SK-N-SH (cell line): ENCODE results near the gene RARRES1. TPM values are rescaled to one million over a fixed set of nuclear protein-coding genes. Genes with fewer than 3 reads are reported as not detected.
A peak's percentile ranks its signal among the peaks of the same experiment; 100 is the strongest.

Experiments
- CTCF ChIA-PET: fragments of 300-600, 350-600 bp; formaldehyde crosslinking; extraction: SDS; loops from one replicate; lab custom pipeline; 2021; lab: Yijun Ruan, JAX
- POLR2A ChIA-PET: fragments of 350-600 bp; sonication (Branson Sonifier 250); formaldehyde crosslinking; extraction: SDS; loops from one replicate; lab custom pipeline; 2020; ENCODE audit warnings: antibody characterized with exemption, inconsistent platforms; lab: Yijun Ruan, JAX
- DNase-seq: peaks from one replicate; pipeline ENCODE4 v3.0.0; 2012
- H2AFZ ChIP-seq: fragments of 200-600 bp; sonication (generic); 2 replicates; pipeline ENCODE4 v1.8.1; 2016; ENCODE audit warnings: antibody characterized with exemption, mild to moderate bottlenecking, low read depth
- H3F3A ChIP-seq: fragments of 200-600 bp; sonication (generic); replicated peaks from 2 replicates; pipeline ENCODE3; 2016; ENCODE audit warnings: antibody characterized with exemption, mild to moderate bottlenecking; ENCODE audit not compliant: insufficient read depth
- H3K27ac ChIP-seq, 2 experiments: fragments of 200-500 bp in 1 of 2; fragments of 200-600 bp in 1 of 2; sonication (Bioruptor generic) in 1 of 2; sonication (generic), shearing (Covaris generic) in 1 of 2; 2 replicates each; pipeline versions ENCODE4 v1.5.1 to v1.6.1; 2014 to 2016; ENCODE audit warnings: low read depth in 2 of 2, inconsistent platforms in 1 of 2, low read length in 1 of 2, mild to moderate bottlenecking in 1 of 2, mixed read lengths in 1 of 2
- H3K27me3 ChIP-seq: fragments of 200-600 bp; sonication (generic), shearing (Covaris generic); 2 replicates; pipeline ENCODE4 v1.6.1; 2016; ENCODE audit warnings: mixed run types; ENCODE audit not compliant: insufficient read depth
- H3K36me3 ChIP-seq, 2 experiments: fragments of 200-500 bp in 1 of 2; fragments of 200-600 bp in 1 of 2; sonication (Bioruptor generic) in 1 of 2; sonication (generic) in 1 of 2; replicated peaks in 1 of 2; 2 replicates each; pipeline versions ENCODE3 to v1.5.1; 2014 to 2016; ENCODE audit warnings: low read length in 1 of 2, mild to moderate bottlenecking in 1 of 2; ENCODE audit not compliant: insufficient read depth in 2 of 2, control insufficient read depth in 1 of 2
- H3K4me1 ChIP-seq, 2 experiments: fragments of 200-500 bp in 1 of 2; fragments of 200-600 bp in 1 of 2; sonication (Bioruptor generic) in 1 of 2; sonication (generic), shearing (Covaris generic) in 1 of 2; 2 replicates each; pipeline versions ENCODE4 v1.5.1 to v1.6.1; 2014 to 2016; ENCODE audit warnings: low read depth in 1 of 2, low read length in 1 of 2, mixed run types in 1 of 2; ENCODE audit not compliant: insufficient read depth in 2 of 2, control insufficient read depth in 1 of 2
- H3K4me2 ChIP-seq: fragments of 200-600 bp; sonication (generic), shearing (Covaris generic); 2 replicates; pipeline ENCODE4 v1.6.1; 2017; ENCODE audit warnings: mixed run types
- H3K4me3 ChIP-seq, 2 experiments: fragments of 200-500 bp in 1 of 2; fragments of 200-600 bp in 1 of 2; sonication (Bioruptor generic) in 1 of 2; sonication (generic), shearing (Covaris generic) in 1 of 2; 2 replicates each; pipeline versions ENCODE4 v1.5.1 to v1.8.1; 2014 to 2016; ENCODE audit warnings: low read depth in 2 of 2, inconsistent platforms in 1 of 2, low read length in 1 of 2, mild to moderate bottlenecking in 1 of 2, mixed read lengths in 1 of 2, moderate library complexity in 1 of 2
- H3K79me2 ChIP-seq: fragments of 200-600 bp; sonication (generic); 2 replicates; pipeline ENCODE4 v1.8.1; 2017; ENCODE audit warnings: mild to moderate bottlenecking; ENCODE audit not compliant: insufficient read depth
- H3K9ac ChIP-seq: fragments of 200-600 bp; sonication (generic); 2 replicates; pipeline ENCODE4 v1.6.1; 2017; ENCODE audit warnings: mixed run types
- H3K9me2 ChIP-seq: fragments of 200-600 bp; sonication (generic); 2 replicates; pipeline ENCODE4 v1.6.1; 2017; ENCODE audit warnings: mixed run types
- H3K9me3 ChIP-seq: fragments of 200-600 bp; sonication (generic); 2 replicates; pipeline ENCODE4 v1.6.1; 2017; ENCODE audit warnings: mixed run types, mild to moderate bottlenecking, moderate library complexity
- H4K20me1 ChIP-seq: fragments of 200-600 bp; sonication (generic); 2 replicates; pipeline ENCODE4 v1.6.1; 2017; ENCODE audit warnings: mild to moderate bottlenecking, mixed run types; ENCODE audit not compliant: insufficient read depth
- ELF1 ChIP-seq: IDR thresholded peaks from 2 replicates; pipeline ENCODE4 v1.4.0; 2012
- EP300 ChIP-seq, 2 experiments: IDR thresholded peaks; 2 replicates each; pipeline versions ENCODE4 v1.4.0 to v1.6.1; 2012; ENCODE audit warnings: borderline replicate concordance in 1 of 2, low read depth in 1 of 2, low read length in 1 of 2
- FOXJ3 ChIP-seq: sonication (generic); formaldehyde crosslinking; IDR thresholded peaks from 2 replicates; pipeline ENCODE4 v1.5.1; 2020; ENCODE audit warnings: mild to moderate bottlenecking, missing genetic modification reagents
- FOXM1 ChIP-seq: IDR thresholded peaks from 2 replicates; pipeline ENCODE4 v1.4.0; 2012; ENCODE audit warnings: low read depth, mild to moderate bottlenecking
- GATA2 ChIP-seq: sonication (generic); formaldehyde crosslinking; IDR thresholded peaks from 2 replicates; pipeline ENCODE4 v1.5.0; 2020; ENCODE audit warnings: mild to moderate bottlenecking, missing genetic modification reagents
- MAX ChIP-seq: IDR thresholded peaks from 2 replicates; pipeline ENCODE4 v1.4.0; 2012; ENCODE audit warnings: low read depth
- RAD21 ChIP-seq: IDR thresholded peaks from 2 replicates; pipeline ENCODE4 v1.6.1; 2012; ENCODE audit warnings: mild to moderate bottlenecking, low read length
- RCOR1 ChIP-seq: fragments of 150-350 bp; IDR thresholded peaks from 2 replicates; pipeline ENCODE4 v1.6.1; 2017; ENCODE audit warnings: antibody characterized with exemption, low read length
- RXRA ChIP-seq: IDR thresholded peaks from 2 replicates; pipeline ENCODE4 v1.4.0; 2012; ENCODE audit warnings: low read depth, mild to moderate bottlenecking, borderline replicate concordance
- SIN3A ChIP-seq: IDR thresholded peaks from 2 replicates; pipeline ENCODE4 v1.6.1; 2012; ENCODE audit warnings: low read depth, mild to moderate bottlenecking, low read length, moderate library complexity, borderline replicate concordance
- SMC3 ChIP-seq: IDR thresholded peaks from 2 replicates; pipeline ENCODE4 v1.6.1; 2012; ENCODE audit warnings: low read depth, low read length, improper control_type of control experiment
- TAF1 ChIP-seq: IDR thresholded peaks from 2 replicates; pipeline ENCODE4 v1.6.1; 2012; ENCODE audit warnings: low read depth, mild to moderate bottlenecking, low read length, moderate library complexity, borderline replicate concordance
- TCF12 ChIP-seq: IDR thresholded peaks from 2 replicates; pipeline ENCODE4 v1.4.0; 2012
- USF2 ChIP-seq: fragments of 150-350 bp; IDR thresholded peaks from 2 replicates; pipeline ENCODE4 v1.6.1; 2017; ENCODE audit warnings: antibody characterized with exemption, low read length, low read depth, borderline replicate concordance
- YY1 ChIP-seq: IDR thresholded peaks from 2 replicates; pipeline ENCODE4 v1.4.0; 2012; ENCODE audit warnings: low read depth, mild to moderate bottlenecking
- WGBS: methylation state at CpG from one replicate; pipeline ENCODE4 v1.1.6; 2017; ENCODE audit warnings: low lambda C conversion rate; 5-methylcytosine and 5-hydroxymethylcytosine counted together
- polyA plus RNA-seq, 3 experiments: library from polyadenylated mRNA; depleted of rRNA; stranded (reverse); fragments of >200 nt; gene quantifications; 2 replicates each; pipeline ENCODE4 v1.2.3, GENCODE V29; 2012
- TF ChIP-seq, protein P1 (sequence below): IDR thresholded peaks from 2 replicates; pipeline ENCODE4 v1.6.1; 2012; ENCODE audit warnings: mild to moderate bottlenecking, low read depth, low read length, moderate library complexity

The RARRES1 gene
- polyA plus RNA-seq, 1 of the 3 experiments (the other 2 are of a cell fraction) = 0.15 TPM

GRCh38 chr3:158731486-158731885, 771 bp downstream of the RARRES1 start:
- DNase-seq = no peak
- 94% methylated on average over 10 of the region's 14 CpGs for WGBS
- Histone ChIP-seq H3K4me2 (peak overlapping the region; percentile 28; the same call in 1 of the 2 replicates), H3K27me3 (no peaks in the 10 kb centered on the region), H3K79me2 (no peaks in the 10 kb centered on the region), H3K4me1 (peaks cover 0 to 6% of the 10 kb centered on the region in 2 experiments; a peak in 1 of 4 replicates), H3K9ac (no peak overlapping the region), H3K9me2 (no peaks in the 10 kb centered on the region), H3K27ac (no peak overlapping the region), H3K9me3 (no peaks in the 10 kb centered on the region), H4K20me1 (no peaks in the 10 kb centered on the region), H3F3A (peaks cover 2% of the 10 kb centered on the region), H3K4me3 (peak overlapping the region in 1 of 2 experiments; percentile 46; a peak in 2 of 4 replicates), H2AFZ (no peak overlapping the region), H3K36me3 (no peaks in the 10 kb centered on the region)
- no peak for TF ChIP-seq FOXM1
- no peak for TF ChIP-seq RXRA
- no peak for TF ChIP-seq RCOR1
- TF ChIP-seq SIN3A = no peak
- TF ChIP-seq FOXJ3 (CRISPR knock-in tag) = no peak
- no peak for TF ChIP-seq YY1
- TF ChIP-seq USF2 = no peak
- TF ChIP-seq ELF1 = no peak
- TF ChIP-seq RAD21 = no peak
- TF ChIP-seq SMC3 = no peak
- no peak for TF ChIP-seq EP300 (IDR thresholded peaks at IDR 0.05; ENCODE audit: borderline replicate concordance in 1 of 2, low read depth in 1 of 2, low read length in 1 of 2)
- TF ChIP-seq TAF1 = no peak
- TF ChIP-seq, protein P1, sequence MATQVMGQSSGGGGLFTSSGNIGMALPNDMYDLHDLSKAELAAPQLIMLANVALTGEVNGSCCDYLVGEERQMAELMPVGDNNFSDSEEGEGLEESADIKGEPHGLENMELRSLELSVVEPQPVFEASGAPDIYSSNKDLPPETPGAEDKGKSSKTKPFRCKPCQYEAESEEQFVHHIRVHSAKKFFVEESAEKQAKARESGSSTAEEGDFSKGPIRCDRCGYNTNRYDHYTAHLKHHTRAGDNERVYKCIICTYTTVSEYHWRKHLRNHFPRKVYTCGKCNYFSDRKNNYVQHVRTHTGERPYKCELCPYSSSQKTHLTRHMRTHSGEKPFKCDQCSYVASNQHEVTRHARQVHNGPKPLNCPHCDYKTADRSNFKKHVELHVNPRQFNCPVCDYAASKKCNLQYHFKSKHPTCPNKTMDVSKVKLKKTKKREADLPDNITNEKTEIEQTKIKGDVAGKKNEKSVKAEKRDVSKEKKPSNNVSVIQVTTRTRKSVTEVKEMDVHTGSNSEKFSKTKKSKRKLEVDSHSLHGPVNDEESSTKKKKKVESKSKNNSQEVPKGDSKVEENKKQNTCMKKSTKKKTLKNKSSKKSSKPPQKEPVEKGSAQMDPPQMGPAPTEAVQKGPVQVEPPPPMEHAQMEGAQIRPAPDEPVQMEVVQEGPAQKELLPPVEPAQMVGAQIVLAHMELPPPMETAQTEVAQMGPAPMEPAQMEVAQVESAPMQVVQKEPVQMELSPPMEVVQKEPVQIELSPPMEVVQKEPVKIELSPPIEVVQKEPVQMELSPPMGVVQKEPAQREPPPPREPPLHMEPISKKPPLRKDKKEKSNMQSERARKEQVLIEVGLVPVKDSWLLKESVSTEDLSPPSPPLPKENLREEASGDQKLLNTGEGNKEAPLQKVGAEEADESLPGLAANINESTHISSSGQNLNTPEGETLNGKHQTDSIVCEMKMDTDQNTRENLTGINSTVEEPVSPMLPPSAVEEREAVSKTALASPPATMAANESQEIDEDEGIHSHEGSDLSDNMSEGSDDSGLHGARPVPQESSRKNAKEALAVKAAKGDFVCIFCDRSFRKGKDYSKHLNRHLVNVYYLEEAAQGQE = no peak
- no peak for TF ChIP-seq GATA2 (CRISPR knock-in tag)
- no peak for TF ChIP-seq TCF12
- TF ChIP-seq MAX = no peak
- ChIA-PET CTCF (interaction anchor here (0.9 to 7.3 kb wide), 4 partner anchors 24 to 69 kb away, joined by 3 to 146 read pairs (median 4); no protein-coding TSS in a partner anchor), POLR2A (interaction anchor here (0.7 kb wide), 1 partner anchor 70 kb away, joined by 3 read pairs; the partner anchor contains the start of gene MFSD1)
